NCI-H1930 (cell line): ENCODE results near the gene KRT75.
A peak's percentile ranks its signal among the peaks of the same experiment; 100 is the strongest.
"Not testable (repeated sequence)": the region's sequence is repeated elsewhere in the genome, so short reads cannot be mapped to it uniquely, and the experiment has no call there.

Experiments
- DNase-seq, 2 experiments: peaks; one replicate each; lab custom pipeline; 2025; lab: John Stamatoyannopoulos, UW

KRT75 gene

GRCh38 chr12:52434081-52434733 lies at the start of gene KRT75:
KRT75 (minus strand) TSS chr12:52434371; CDS start chr12:52434304, 67 bp downstream.
- no peak for DNase-seq

- DNase-seq: no peak
Measured at GRCh38 chr12:52480073-52480472, 45.9 kb upstream of the KRT75 start.

GRCh38 chr12:52477651-52478050 lies 43.5 kb upstream of the KRT75 start:
- no peak for DNase-seq

GRCh38 chr12:52474212-52474611 lies 40.0 kb upstream of the KRT75 start:
- no peak for DNase-seq

GRCh38 chr12:52473768-52474167 lies 39.6 kb upstream of the KRT75 start, which contains the start of gene KRT6C:
KRT6C (minus strand) TSS chr12:52473805; CDS start chr12:52473737, 68 bp downstream.
- no peak for DNase-seq

- no peak for DNase-seq
Measured at GRCh38 chr12:52469853-52470252, 35.7 kb upstream of the KRT75 start.

GRCh38 chr12:52464897-52465296 lies 30.7 kb upstream of the KRT75 start:
- DNase-seq: no peak

GRCh38 chr12:52461693-52462092 lies 27.5 kb upstream of the KRT75 start:
- DNase-seq: no peak

- DNase-seq: no peak
Measured at GRCh38 chr12:52458861-52459260, 24.7 kb upstream of the KRT75 start.

GRCh38 chr12:52455821-52456220 lies 21.6 kb upstream of the KRT75 start:
- DNase-seq: peak in 1 of 2 experiments; percentile 8

- DNase-seq: peak; percentile 77 to 83
Measured at GRCh38 chr12:52454411-52455201, 20.4 kb upstream of the KRT75 start.

GRCh38 chr12:52452101-52452500 lies 17.9 kb upstream of the KRT75 start, which contains the start of gene KRT6B:
KRT6B (minus strand) TSS chr12:52452146; CDS start chr12:52452078, 68 bp downstream.
- no peak for DNase-seq

GRCh38 chr12:52448228-52448627 lies 14.1 kb upstream of the KRT75 start:
- no peak for DNase-seq

GRCh38 chr12:52447196-52447595 lies 13.0 kb upstream of the KRT75 start:
- DNase-seq: not testable (repeated sequence)

- DNase-seq: no peak
Measured at GRCh38 chr12:52446367-52447045, 12.3 kb upstream of the KRT75 start.

GRCh38 chr12:52445876-52446275 lies 11.7 kb upstream of the KRT75 start:
- DNase-seq: no peak

- no peak for DNase-seq
Measured at GRCh38 chr12:52444647-52445595, 10.8 kb upstream of the KRT75 start.

GRCh38 chr12:52443966-52444365 lies 9.8 kb upstream of the KRT75 start:
- DNase-seq: no peak

- DNase-seq: no peak
Measured at GRCh38 chr12:52442600-52443061, 8.5 kb upstream of the KRT75 start.

- DNase-seq: no peak
Measured at GRCh38 chr12:52441320-52441911, 7.2 kb upstream of the KRT75 start.

GRCh38 chr12:52440821-52441319 lies 6.7 kb upstream of the KRT75 start:
- no peak for DNase-seq
